IPS-20b (cell line): ENCODE measurements around the gene GTSE1.

Experiments used
- H3K27ac ChIP-seq: one replicate; pipeline ENCODE4 v1.5.1; 2013; ENCODE audit warnings: low read length
- H3K27me3 ChIP-seq: 2 replicates; pipeline ENCODE4 v1.6.1; 2013; ENCODE audit warnings: mild to moderate bottlenecking, low read length, inconsistent platforms; ENCODE audit not compliant: insufficient read depth
- H3K36me3 ChIP-seq: 2 replicates; pipeline ENCODE4 v1.6.1; 2013; ENCODE audit warnings: low read depth, mild to moderate bottlenecking, inconsistent platforms, low read length, moderate library complexity; ENCODE audit not compliant: insufficient read depth
- H3K4me1 ChIP-seq: 2 replicates; pipeline ENCODE4 v1.6.1; 2013; ENCODE audit warnings: mild to moderate bottlenecking, control low read depth, inconsistent platforms, low read length, moderate library complexity; ENCODE audit not compliant: insufficient read depth
- H3K4me3 ChIP-seq: 2 replicates; pipeline ENCODE4 v1.5.1; 2013; ENCODE audit warnings: mild to moderate bottlenecking, low read length, inconsistent platforms
- H3K9ac ChIP-seq: 2 replicates; pipeline ENCODE4 v1.6.1; 2013; ENCODE audit warnings: low read depth, mild to moderate bottlenecking, inconsistent platforms, low read length, moderate library complexity
- H3K9me3 ChIP-seq: 2 replicates; pipeline ENCODE4 v1.6.1; 2013; ENCODE audit warnings: mild to moderate bottlenecking, low read depth, low read length, inconsistent platforms; ENCODE audit not compliant: insufficient read depth

The GTSE1 gene

GRCh38 chr22:46366801-46367706, 70.4 kb downstream of the GTSE1 start:
- no peaks in the 10 kb centered on the region for H3K9me3 ChIP-seq
- no peak overlapping the region for H3K27ac ChIP-seq
- no peak overlapping the region for H3K4me3 ChIP-seq
- no peaks in the 10 kb centered on the region for H3K27me3 ChIP-seq
- no peak overlapping the region for H3K9ac ChIP-seq
- H3K4me1 ChIP-seq = no peaks in the 10 kb centered on the region
- H3K36me3 ChIP-seq = no peaks in the 10 kb centered on the region

DNA sequence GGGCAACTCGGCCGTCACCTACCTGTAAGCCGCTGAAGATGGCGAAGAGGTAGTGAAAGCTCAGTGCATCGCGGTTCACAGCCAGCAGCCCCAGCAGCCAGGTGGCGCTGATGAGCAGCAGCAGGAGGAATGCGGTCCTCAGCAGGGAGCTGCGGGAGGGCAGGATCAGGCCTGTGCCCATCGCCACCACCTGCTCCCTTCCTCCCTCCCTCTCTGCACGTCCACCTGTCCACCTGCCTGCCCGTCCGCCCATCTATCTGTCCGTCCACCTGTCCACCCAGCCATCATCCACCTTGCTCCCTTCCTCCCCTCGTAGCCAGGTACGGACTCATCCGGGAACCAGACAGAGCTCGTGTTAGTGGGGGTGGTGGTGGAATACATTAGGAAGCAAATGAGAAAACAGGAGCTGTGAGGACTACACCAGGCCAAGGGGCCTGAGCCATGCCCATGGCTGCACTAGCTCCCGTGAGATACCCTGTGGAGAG, 71.1 kb downstream of the GTSE1 start:
- no peaks in the 10 kb centered on the region for H3K36me3 ChIP-seq
- no peak overlapping the region for H3K4me3 ChIP-seq
- H3K4me1 ChIP-seq = no peaks in the 10 kb centered on the region
- H3K27ac ChIP-seq = no peak overlapping the region
- no peak overlapping the region for H3K9ac ChIP-seq
- no peaks in the 10 kb centered on the region for H3K9me3 ChIP-seq
- H3K27me3 ChIP-seq = no peaks in the 10 kb centered on the region

- Histone ChIP-seq H3K36me3 (no peaks in the 10 kb centered on the region), H3K27me3 (no peaks in the 10 kb centered on the region), H3K27ac (no peak overlapping the region), H3K9ac (no peak overlapping the region), H3K4me1 (no peaks in the 10 kb centered on the region), H3K9me3 (no peaks in the 10 kb centered on the region), H3K4me3 (no peak overlapping the region)
Measured at GRCh38 chr22:46368422-46368821, 71.8 kb downstream of the GTSE1 start.

GRCh38 chr22:46368871-46369715, 72.4 kb downstream of the GTSE1 start:
- no peaks in the 10 kb centered on the region for H3K4me1 ChIP-seq
- H3K36me3 ChIP-seq = no peaks in the 10 kb centered on the region
- no peaks in the 10 kb centered on the region for H3K27me3 ChIP-seq
- H3K4me3 ChIP-seq = no peak overlapping the region
- H3K9me3 ChIP-seq = no peaks in the 10 kb centered on the region
- H3K27ac ChIP-seq = no peak overlapping the region
- H3K9ac ChIP-seq = no peak overlapping the region

DNA sequence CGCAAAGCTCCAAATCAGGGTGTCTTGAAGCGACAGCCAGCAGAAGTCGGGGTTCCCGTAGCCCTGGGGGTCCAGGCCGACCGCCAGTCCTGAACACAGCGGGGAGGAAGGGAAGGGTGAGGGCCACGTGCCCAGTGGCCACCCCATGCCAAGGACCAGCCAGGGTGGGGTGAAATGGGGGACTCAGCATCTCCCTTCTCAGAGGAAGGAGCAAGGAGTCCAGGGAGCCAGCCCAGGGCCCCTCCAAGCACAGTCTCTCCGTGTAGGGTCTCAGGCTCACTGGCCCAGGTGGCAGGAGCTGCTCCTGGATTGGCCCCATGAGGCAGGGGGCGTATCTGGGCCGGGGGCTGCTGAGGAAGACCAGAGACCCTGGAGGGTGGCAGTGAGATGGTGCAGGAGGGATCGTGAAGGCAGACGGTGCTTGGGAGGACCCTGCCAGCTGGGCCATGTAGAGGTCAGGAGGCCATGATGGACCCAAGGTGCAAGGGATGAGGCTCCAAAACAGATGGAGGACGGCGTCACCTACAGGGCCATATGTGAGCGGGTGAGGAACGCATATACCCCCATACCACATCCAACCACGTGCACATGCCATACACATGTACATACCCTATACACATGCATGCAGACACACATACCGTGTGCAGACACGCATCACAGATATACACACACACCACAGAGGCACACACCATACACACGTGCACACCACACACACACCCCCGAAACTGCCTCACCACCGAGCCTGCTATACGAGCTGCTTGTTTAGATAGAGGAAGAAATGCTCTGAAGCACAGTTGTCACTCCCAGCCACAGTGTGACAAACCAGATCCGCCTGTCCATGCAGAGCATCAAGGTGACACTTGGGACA, 73.3 kb downstream of the GTSE1 start:
- H3K27me3 ChIP-seq = no peaks in the 10 kb centered on the region
- H3K9me3 ChIP-seq = no peaks in the 10 kb centered on the region
- H3K9ac ChIP-seq = no peak overlapping the region
- no peaks in the 10 kb centered on the region for H3K4me1 ChIP-seq
- H3K36me3 ChIP-seq = no peaks in the 10 kb centered on the region
- H3K4me3 ChIP-seq = no peak overlapping the region
- no peak overlapping the region for H3K27ac ChIP-seq

GRCh38 chr22:46370584-46371291, 74.1 kb downstream of the GTSE1 start:
- Histone ChIP-seq H3K27me3 (no peaks in the 10 kb centered on the region), H3K4me3 (no peak overlapping the region), H3K36me3 (0 out of 2 replicates have a peak, but pooled peaks cover under 1% of the 10 kb centered on the region), H3K27ac (no peak overlapping the region), H3K9ac (no peak overlapping the region), H3K4me1 (no peaks in the 10 kb centered on the region), H3K9me3 (0 out of 2 replicates have a peak, but pooled peaks cover 3% of the 10 kb centered on the region)

- Histone ChIP-seq H3K4me1 (no peaks in the 10 kb centered on the region), H3K27me3 (no peaks in the 10 kb centered on the region), H3K27ac (no peak overlapping the region), H3K9me3 (peaks cover 7% of the 10 kb centered on the region; the same call in 1 of the 2 replicates), H3K4me3 (no peak overlapping the region), H3K9ac (no peak overlapping the region), H3K36me3 (peaks cover 8% of the 10 kb centered on the region; the same call in 1 of the 2 replicates)
Measured at GRCh38 chr22:46371623-46372226, 75.1 kb downstream of the GTSE1 start.

GRCh38 chr22:46372686-46373085, 76.0 kb downstream of the GTSE1 start:
- peaks cover 7% of the 10 kb centered on the region; the same call in 1 of the 2 replicates for H3K9me3 ChIP-seq
- peaks cover 7% of the 10 kb centered on the region for H3K4me1 ChIP-seq
- H3K36me3 ChIP-seq = peaks cover 8% of the 10 kb centered on the region; the same call in 1 of the 2 replicates
- no peak overlapping the region for H3K9ac ChIP-seq
- no peak overlapping the region for H3K4me3 ChIP-seq
- no peak overlapping the region for H3K27ac ChIP-seq
- H3K27me3 ChIP-seq = no peaks in the 10 kb centered on the region

DNA sequence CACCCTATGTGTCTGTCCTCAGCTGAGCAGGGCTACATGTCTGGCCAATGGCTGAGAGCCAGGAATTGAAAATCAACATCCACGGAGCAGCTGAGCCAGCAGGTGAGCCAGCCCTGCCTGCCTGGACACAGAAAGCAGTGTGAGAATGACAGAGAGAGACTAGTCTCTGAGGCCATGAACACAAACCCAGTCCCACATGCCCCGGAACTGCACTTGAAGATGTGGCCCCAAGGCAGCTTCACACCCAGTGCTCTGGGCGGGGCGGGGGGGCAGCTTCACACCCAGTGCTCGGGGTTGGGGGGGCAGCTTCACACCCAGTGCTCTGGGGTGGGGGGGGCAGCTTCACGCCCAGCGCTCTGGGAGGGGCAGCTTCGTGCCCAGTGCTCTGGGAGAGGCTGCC, 76.5 kb downstream of the GTSE1 start:
- Histone ChIP-seq H3K9me3 (peaks cover 7% of the 10 kb centered on the region; the same call in 1 of the 2 replicates), H3K27ac (no peak overlapping the region), H3K4me3 (no peak overlapping the region), H3K4me1 (peaks cover 11% of the 10 kb centered on the region), H3K9ac (no peak overlapping the region), H3K36me3 (peaks cover 8% of the 10 kb centered on the region; the same call in 1 of the 2 replicates), H3K27me3 (no peaks in the 10 kb centered on the region)

DNA sequence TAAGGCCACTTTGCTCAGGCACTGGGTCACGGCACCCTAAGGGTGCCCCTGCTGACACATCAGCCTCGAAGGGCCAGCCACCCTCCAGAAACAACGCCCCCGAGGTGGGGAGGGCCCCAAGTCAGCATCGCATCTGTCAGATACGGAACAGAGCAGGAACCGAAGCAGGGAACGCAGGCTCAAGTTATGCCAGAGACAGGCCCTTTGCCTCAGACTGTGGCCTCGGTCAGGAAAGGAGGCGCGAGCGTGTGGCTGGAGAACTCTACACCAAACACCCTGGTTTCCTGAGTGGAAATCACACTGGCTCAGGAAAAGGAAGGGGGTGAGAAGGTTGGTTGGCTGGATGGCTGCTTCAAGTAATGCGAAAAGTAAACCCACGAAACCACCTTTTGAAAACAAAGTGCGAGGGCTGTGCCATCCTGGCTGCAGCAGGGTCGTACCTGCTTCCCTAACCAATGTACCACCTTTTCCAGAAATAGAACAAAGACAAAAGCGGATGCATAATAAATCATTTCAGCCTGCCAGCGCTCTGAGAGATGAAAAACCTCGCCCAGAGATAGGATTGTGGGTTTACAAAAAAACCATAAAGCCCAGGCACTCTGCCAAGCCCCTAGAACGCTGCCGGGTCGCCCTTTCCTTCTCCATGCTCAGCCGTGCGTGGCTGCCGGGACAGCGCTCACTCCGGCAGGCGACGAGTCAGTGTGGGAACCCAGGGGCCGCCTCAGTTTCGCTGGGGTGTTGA, 77.4 kb downstream of the GTSE1 start:
- H3K27ac ChIP-seq = no peak overlapping the region
- no peaks in the 10 kb centered on the region for H3K27me3 ChIP-seq
- peaks cover 19% of the 10 kb centered on the region for H3K4me1 ChIP-seq
- H3K4me3 ChIP-seq = no peak overlapping the region
- no peak overlapping the region for H3K9ac ChIP-seq
- H3K36me3 ChIP-seq = peaks cover 8% of the 10 kb centered on the region; the same call in 1 of the 2 replicates
- peaks cover 7% of the 10 kb centered on the region; the same call in 1 of the 2 replicates for H3K9me3 ChIP-seq
